Measurements from ENCODE around the gene HOXA13.

Gene HOXA13
- 0 to 0.08 (median 0) reads per million in 4 donors for total RNA-seq

DNA sequence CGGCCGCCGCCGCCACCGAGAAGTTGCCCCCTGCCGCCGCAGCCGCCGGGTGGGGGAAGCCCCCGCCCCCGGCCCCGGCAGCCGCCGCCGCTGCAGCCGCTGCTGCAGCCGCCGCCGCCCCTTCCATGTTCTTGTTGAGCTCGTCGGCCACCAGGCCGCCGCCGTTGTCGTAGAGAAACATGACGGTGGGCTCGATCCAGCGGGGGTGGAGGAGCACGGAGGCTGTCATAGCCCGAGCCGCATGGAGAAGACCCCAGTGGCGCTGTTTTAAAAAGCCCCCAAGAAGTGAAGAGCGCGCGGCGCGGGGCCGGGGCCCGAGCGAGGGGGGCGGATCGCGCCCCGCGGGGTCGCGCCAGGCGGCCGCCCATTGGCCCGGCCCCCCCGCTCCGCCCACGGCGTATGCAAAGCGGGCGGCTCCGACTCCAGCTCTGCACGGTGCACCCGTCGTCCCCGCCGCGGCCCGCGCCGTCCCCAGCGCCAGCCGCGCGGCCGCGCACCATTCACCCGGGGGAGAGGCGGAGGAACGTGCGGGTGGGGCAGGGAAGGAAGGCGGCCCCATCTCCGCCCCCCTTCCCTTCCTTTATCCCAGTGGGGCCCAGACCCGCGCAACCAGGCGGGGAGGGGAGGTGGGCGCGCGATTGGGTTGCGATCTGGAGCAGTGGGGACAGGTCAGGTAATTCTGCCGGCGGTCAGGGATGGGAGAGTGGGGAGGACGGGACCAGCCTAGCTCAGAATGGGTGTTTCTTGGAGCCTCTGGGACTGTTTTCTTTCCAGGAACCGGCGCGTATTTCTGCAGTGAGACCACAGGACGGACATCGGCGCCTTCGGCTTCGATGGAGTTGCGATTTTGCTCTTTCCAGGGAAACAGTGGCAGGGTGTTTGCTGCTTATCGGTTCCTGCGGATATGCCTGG lies at the start of gene HOXA13:
Gene HOXA13, minus strand, starts transcription at position 243 of the 912 bp plus-strand sequence. Its CDS starts 14 bp downstream, at position 229.
- no peak for DNase-seq

DNA sequence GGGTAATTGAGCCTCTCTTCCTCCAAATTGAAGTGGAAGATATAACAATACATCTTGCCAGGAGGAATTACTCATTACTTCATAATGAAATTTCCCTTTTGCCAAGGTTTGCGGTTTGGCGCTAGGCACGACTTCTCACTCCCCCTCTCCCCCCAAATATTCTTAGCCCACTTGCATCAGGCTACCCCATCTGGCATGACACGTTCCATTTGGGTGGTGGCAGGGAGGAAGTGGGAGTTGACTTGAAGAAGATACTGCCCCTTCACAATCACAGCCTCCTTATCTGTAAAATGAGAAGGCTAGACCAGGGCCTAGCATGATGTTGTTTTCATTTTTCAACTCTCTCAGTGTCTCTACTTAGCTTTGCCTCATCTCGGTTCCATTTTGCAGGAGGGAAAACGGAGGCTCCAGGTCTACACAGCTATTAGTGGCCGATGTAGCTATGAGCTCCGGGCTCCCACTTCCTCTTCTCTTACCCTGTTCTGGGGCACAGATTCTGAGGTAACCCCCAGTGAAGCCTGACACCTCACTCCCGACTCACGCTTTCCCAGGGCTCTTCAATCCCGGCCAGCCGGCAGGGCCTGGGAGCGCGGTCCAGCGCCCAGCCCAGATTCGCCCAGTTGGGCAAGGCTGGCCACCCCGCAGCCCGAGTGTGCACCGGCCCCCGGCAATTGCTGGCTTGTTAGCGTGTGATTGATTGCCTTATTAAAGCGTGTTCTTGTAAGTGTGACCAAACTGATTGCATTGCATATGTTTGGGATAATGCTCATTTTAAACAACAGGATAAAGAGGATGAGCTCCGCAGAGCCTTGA lies 49.2 kb upstream of the HOXA13 start:
- DNase-seq, result no peak

GRCh38 chr7:27248427-27248806 lies 48.5 kb upstream of the HOXA13 start:
- no peak for DNase-seq

DNA sequence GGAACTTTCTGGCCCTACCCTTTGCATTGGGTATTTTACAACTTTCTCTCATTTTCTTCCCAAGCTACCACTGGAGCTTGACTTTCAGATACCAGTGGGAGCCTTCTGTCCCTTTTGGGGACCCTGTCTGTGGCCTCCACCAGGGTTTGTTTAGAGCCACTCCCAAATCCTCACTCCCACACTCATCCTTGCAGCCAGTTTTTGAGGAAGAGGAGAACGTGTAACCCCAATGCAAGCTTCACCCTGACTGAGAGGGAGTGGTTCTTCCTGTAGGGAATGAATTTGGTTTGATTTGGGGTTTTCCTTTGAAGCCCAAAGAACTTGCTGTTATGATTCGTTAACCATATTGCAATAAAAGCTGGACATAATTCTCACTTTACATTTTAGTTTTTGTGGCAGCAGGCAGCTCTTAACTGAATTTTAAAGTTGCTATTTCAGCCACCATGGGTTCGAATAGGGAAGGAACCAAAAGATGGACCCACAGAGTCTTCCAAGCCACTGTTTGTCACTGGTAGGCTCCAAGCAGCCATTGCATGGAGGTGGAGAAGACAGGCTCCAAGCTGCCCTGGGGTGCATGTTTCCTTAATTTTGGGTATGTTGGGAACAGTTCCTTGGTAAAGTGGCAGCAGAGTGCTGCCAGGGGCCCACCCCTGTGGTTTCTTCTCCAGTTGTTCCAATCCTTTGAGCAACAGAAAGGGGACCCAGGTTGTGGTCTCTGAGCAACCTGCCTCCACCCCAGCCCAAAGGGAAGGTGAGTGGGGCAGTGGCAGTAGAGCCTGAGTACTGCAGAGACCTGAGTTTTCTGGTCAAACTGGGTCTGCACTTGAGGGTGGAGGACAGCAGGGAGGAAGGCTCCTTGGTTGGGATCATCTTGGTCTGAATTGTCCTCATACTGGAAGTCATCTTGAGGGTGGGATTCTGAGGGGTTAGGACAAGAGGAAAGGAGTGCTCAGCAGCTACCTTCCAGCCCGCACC lies 47.8 kb upstream of the HOXA13 start:
- no peak for DNase-seq

- DNase-seq, result no peak
These were observed 47.1 kb upstream of the HOXA13 start for GRCh38 chr7:27247000-27247399.

- DNase-seq, result no peak
These were observed 46.2 kb upstream of the HOXA13 start for GRCh38 chr7:27245798-27246691.

GRCh38 chr7:27245124-27245797 lies 45.4 kb upstream of the HOXA13 start:
- DNase-seq, result no peak

- no peak for DNase-seq
These were observed 44.7 kb upstream of the HOXA13 start for GRCh38 chr7:27244488-27245123.

- DNase-seq, result no peak
These were observed 43.7 kb upstream of the HOXA13 start for GRCh38 chr7:27243340-27244163.

GRCh38 chr7:27242555-27243339 lies 42.9 kb upstream of the HOXA13 start, which contains the start of gene EVX1:
TSS of gene EVX1 (plus strand) at chr7:27242802. CDS start at chr7:27243031, 229 bp downstream.
- peak in 3 of 5 donors; percentile 16 to 30 (median 29) for DNase-seq

DNA sequence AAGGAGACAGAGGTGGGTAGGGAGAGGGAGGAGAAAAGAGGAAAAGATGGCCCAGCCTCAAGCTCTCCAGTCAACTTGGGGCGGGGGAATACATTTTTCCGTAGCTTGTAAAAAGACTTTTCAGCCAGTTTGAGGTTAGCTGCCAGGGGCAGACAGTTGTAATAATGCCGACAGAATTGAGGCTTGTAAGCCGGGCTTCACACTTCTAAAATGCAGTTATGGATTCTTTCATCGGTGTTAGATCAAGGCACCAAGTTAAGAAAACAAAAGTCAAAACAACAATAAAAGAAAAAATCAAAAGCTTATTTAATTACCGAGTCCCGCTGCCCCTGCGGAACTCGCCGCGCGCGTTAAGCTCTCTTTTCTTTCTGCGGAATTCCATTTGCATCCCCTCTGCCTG lies 42.3 kb upstream of the HOXA13 start:
- DNase-seq, result no peak

GRCh38 chr7:27241189-27242056 lies 41.5 kb upstream of the HOXA13 start:
- no peak for DNase-seq

DNA sequence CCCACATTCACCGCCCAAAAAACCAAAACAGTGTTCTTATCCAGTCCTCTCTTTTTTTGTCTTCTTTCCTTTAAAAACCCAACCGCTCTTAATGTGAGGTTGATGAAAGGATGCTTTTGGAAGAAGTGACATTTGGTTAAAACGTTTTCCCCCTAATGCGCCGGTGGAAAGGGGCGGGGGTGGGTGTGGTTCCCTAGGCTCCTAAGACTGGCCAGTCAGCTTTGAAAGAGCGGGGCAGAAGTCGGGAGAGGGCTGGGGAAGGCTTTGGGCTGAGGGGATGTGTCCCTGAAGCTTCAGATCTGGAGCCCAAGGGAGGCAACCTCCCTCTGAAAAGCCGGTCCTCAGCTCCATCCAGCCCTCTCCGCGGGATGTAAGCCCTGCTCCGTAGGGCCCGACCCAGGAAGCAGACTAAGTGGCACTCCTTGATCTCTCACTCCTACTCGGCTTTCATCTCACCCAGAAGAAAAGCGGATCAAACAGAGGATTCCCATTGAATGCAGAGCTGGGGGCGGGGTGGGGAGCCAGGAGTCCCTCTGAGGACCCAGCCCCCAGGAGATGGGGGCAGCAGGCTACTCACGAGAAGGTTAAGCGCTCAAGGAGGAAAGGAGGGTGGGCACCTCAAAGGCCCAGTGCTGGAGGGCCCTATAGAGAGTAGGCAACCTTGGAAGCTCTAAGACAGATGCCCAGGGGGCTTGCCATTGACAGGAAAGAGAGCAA lies 40.3 kb upstream of the HOXA13 start:
- no peak for DNase-seq

GRCh38 chr7:27239387-27240014 lies 39.6 kb upstream of the HOXA13 start:
- no peak for DNase-seq

GRCh38 chr7:27238979-27239386 lies 39.1 kb upstream of the HOXA13 start:
- no peak for DNase-seq

DNA sequence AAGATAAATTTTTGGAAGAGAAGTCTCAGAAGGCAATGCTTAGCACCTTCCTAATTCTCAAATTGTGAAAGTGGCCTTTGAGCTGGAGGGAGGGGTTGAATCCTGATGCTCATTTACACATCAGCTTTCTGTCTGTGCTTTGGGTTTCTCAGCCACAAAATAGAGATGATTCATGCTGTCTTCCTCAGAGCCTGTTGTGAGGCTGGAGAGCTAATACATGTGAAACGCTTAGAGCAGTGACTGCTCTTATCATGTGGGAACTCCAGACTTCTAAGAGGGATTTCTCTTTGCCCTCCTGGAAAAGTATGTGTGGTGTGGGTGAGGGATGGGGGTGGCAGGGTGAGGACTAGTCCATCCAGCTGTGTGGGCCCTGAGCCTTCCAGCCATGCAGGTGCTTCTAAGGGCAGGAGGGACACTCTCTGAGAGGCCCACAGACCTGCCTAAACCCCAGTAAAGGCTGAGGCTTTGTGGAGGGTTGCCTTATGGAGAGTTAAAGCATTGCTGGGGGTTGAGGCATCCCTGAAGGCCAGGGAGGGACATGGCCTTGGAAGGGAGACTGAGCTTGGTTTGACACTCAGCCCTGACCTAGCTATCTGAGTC lies 37.9 kb upstream of the HOXA13 start:
- no peak for DNase-seq

Measured in T-helper 1 cell (primary cell).